HG02885 (cell line): ENCODE measurements around the gene MYL6.

ENCODE experiments used
- ATAC-seq: cut with Tn5 transposase; IDR thresholded peaks from one replicate; pipeline ENCODE4 v1.9.1; 2021; ENCODE audit warnings: mild to moderate bottlenecking; ENCODE audit not compliant: unreplicated experiment, poor library complexity

MYL6 gene

GRCh38 chr12:56128670-56129205 lies 29.4 kb upstream of the MYL6 start:
- no peak for ATAC-seq

- peak; percentile 36 for ATAC-seq
Measured at GRCh38 chr12:56129206-56129941, 28.8 kb upstream of the MYL6 start.

- no peak for ATAC-seq
Measured at GRCh38 chr12:56129942-56130495, 28.1 kb upstream of the MYL6 start.

GRCh38 chr12:56130876-56131275 lies 27.3 kb upstream of the MYL6 start:
- no peak for ATAC-seq

- no peak for ATAC-seq
Measured at GRCh38 chr12:56134897-56135296, 23.3 kb upstream of the MYL6 start.

- ATAC-seq = no peak
Measured at GRCh38 chr12:56137853-56138571, 20.1 kb upstream of the MYL6 start.

- no peak for ATAC-seq
Measured at GRCh38 chr12:56141946-56142784, 16.0 kb upstream of the MYL6 start.

GRCh38 chr12:56143217-56143616 lies 14.9 kb upstream of the MYL6 start:
- no peak for ATAC-seq

- no peak for ATAC-seq
Measured at GRCh38 chr12:56143870-56144269, 14.3 kb upstream of the MYL6 start.

- ATAC-seq = no peak
Measured at GRCh38 chr12:56145217-56145616, 12.9 kb upstream of the MYL6 start.

GRCh38 chr12:56146492-56147460 lies 11.4 kb upstream of the MYL6 start:
- ATAC-seq = no peak

- ATAC-seq = no peak
Measured at GRCh38 chr12:56150563-56150962, 7.6 kb upstream of the MYL6 start.

- peak; percentile 62 for ATAC-seq
Measured at GRCh38 chr12:56151672-56152131, 6.5 kb upstream of the MYL6 start.

- peak; percentile 91 for ATAC-seq
Measured at GRCh38 chr12:56152132-56152755, 5.9 kb upstream of the MYL6 start, which contains the start of gene MYL6B. Gene MYL6B (plus strand): TSS chr12:56152587. CDS start chr12:56153919, 1,332 bp downstream.

GRCh38 chr12:56152756-56153677 lies 5.1 kb upstream of the MYL6 start:
- ATAC-seq = no peak

GRCh38 chr12:56153678-56154065 lies 4.5 kb upstream of the MYL6 start:
- ATAC-seq = no peak

GRCh38 chr12:56154246-56154771 lies 3.9 kb upstream of the MYL6 start:
- no peak for ATAC-seq
